ENCODE data around the gene MRPS27.

- TF ChIP-seq POLR2A (IDR thresholded peaks at IDR 0.05; ENCODE audit: low read length) (no peak), GATA1 (IDR thresholded peaks at IDR 0.05; ENCODE audit: low read depth, low read length) (no peak)
These were observed 11.2 kb downstream of the MRPS27 start for GRCh38 chr5:72308853-72309191.
